GM06990 (cell line): ENCODE data around the gene KIR2DL1.
"Not testable (repeated sequence)": the region's sequence is repeated elsewhere in the genome, so short reads cannot be mapped to it uniquely, and the experiment has no call there.

ENCODE experiments used
- DNase-seq: peaks from one replicate; pipeline ENCODE4 v3.0.0-alpha.2; 2011; ENCODE audit not compliant: insufficient read length; ENCODE audit errors: extremely low read depth
- H3K27me3 ChIP-seq: replicated peaks from 2 replicates; pipeline ENCODE4 v1.6.0; 2011; ENCODE audit warnings: low read length; ENCODE audit not compliant: control insufficient read depth, insufficient read depth
- H3K36me3 ChIP-seq: 2 replicates; pipeline ENCODE4 v1.5.1; 2011; ENCODE audit warnings: low read length; ENCODE audit not compliant: control insufficient read depth, insufficient read depth
- H3K4me3 ChIP-seq: replicated peaks from 2 replicates; pipeline ENCODE4 v1.5.1; 2011; ENCODE audit warnings: low read depth, mild to moderate bottlenecking, control low read depth, low read length

KIR2DL1 gene

DNA sequence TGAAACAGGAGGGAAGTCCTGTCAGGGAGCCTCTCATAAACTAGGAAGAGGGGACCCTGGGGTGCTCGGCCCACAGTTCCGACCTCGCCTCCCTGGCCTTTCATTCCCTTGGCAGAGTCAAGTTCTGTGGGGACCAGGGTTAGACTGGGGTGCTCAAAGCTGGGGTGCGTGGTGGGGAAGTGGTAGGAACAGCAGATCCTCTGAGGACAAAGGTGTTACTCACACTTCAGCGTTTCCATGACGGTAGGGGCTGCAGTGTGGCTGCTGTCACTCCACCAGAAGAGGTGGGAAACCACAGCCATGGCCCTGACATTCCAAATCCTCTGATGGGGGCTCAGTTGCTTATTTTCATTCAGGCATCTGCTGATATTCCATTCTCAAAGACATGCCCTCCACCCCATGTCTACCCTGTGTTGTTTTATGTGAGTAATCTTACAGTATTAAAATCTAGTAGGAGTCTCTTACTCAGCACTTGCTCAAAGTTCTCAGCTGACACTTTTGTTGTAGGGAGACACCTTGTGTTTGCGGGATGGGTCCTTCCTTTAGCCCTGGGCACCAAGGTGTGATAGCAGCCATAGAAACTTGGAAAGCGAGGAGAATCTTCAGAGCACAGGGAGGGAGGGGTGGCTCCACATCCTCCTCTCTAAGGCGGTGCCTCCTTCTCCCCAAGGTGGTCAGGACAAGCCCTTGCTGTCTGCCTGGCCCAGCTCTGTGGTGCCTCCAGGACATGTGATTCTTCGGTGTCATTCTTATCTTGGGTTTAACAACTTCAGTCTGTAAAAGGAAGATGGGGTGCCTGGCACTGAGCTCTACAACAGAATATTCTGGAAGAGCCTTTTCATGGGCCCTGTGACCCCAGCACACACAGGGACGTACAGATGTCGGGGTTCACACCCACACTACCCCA is 13.1 kb upstream of the KIR2DL1 start:
- H3K4me3 ChIP-seq, H3K27me3 ChIP-seq, H3K36me3 ChIP-seq, DNase-seq: not testable (repeated sequence)

DNA sequence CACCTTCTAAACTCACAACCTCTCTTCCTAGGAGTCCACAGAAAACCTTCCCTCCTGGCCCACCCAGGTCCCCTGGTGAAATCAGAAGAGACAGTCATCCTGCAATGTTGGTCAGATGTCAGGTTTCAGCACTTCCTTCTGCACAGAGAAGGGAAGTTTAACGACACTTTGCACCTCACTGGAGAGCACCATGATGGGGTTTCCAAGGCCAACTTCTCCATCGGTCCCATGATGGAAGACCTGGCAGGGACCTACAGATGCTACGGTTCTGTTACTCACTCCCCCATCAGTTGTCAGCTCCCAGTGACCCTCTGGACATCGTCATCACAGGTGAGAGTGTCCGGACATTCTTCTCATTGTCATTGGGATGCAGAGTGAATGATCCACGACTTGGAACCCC is 11.0 kb upstream of the KIR2DL1 start:
- not testable (repeated sequence) for H3K4me3 ChIP-seq, DNase-seq, H3K27me3 ChIP-seq, H3K36me3 ChIP-seq

DNA sequence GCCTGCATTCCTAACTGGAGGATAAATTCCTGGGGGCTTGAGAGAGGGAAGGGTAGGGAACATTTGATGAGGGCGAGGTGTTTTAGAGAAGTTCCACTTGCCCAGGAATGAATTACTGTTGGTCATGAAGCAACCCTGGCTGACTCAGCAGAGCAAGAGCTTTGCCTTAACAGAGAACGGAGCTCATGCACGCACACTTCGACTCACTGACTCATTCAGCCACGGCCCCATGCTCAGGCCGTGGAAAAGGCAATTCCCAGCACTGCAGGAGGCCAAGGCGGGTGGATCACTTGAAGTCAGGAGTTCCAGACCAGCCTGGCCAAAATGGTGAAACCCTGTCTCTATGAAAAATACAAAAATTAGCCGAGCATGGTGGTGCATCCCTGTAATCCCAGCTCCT is 5.4 kb upstream of the KIR2DL1 start:
- DNase-seq, H3K36me3 ChIP-seq, H3K4me3 ChIP-seq, H3K27me3 ChIP-seq: not testable (repeated sequence)

DNA sequence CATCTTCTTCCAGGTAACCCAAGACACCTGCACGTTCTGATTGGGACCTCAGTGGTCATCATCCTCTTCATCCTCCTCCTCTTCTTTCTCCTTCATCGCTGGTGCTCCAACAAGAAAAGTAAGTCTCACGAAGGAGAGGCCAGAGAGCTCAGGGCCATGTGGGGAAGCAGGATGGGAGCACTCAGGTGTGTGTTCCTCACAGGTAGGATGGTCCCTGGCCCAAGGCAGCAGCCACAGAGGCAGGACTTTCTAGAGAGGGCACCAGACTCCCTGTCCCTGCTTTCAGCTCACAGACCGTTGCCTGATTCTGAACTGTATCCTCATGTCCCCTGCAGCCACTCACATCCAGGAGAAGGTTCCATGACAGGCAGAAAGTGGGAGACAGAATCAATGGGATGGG is 3.1 kb upstream of the KIR2DL1 start:
- DNase-seq, H3K27me3 ChIP-seq, H3K4me3 ChIP-seq: not testable (repeated sequence)

DNA sequence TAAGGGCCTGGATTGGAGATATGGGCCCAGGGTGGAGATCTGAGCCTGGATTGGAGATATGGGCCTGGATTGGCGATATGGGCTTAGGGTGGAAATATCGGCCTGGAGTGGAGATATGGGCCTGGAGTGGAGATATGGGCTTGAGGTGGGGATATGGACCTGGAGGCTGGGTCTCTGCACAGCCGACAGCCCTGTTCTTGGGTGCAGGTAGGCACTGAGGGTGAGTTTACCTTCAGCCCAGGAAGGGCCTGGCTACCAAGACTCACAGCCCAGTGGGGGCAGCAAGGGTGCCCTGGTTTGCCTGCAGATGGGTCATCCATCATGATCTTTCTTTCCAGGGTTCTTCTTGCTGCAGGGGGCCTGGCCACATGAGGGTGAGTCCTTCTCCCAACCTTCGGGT is 918 bp downstream of the KIR2DL1 start:
- not testable (repeated sequence) for H3K36me3 ChIP-seq, H3K27me3 ChIP-seq, DNase-seq, H3K4me3 ChIP-seq

More for the DNA sequence above, 3.1 kb upstream of the KIR2DL1 start:
- not testable (repeated sequence) for H3K36me3 ChIP-seq

DNA sequence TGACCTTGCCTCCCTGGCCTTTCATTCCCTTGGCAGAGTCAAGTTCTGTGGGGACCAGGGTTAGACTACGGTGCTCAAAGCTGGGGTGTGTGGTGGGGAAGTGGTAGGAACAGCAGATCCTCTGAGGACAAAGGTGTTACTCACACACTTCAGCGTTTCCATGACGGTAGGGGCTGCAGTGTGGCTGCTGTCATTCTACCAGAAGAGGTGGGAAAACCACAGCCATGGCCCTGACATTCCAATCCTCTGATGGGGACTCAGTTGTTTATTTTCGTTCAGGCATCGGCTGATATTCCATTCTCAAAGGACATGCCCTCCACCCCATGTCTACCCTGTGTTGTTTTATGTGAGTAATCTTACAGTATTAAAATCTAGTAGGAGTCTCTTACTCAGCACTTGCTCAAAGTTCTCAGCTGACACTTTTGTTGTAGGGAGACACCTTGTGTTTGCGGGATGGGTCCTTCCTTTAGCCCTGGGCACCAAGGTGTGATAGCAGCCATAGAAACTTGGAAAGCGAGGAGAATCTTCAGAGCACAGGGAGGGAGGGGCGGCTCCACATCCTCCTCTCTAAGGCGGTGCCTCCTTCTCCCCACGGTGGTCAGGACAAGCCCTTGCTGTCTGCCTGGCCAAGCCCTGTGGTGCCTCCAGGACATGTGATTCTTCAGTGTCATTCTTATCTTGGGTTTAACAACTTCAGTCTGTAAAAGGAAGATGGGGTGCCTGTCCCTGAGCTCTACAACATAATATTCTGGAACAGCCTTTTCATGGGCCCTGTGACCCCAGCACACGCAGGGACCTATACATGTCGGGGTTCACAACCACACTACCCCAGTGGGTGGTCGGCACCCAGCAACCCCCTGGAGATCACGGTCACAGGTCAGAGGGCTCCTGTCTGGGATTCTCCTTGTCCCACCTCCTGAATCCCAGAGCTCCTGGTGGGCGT is 1.7 kb downstream of the KIR2DL1 start:
- DNase-seq, H3K4me3 ChIP-seq, H3K27me3 ChIP-seq, H3K36me3 ChIP-seq: not testable (repeated sequence)

DNA sequence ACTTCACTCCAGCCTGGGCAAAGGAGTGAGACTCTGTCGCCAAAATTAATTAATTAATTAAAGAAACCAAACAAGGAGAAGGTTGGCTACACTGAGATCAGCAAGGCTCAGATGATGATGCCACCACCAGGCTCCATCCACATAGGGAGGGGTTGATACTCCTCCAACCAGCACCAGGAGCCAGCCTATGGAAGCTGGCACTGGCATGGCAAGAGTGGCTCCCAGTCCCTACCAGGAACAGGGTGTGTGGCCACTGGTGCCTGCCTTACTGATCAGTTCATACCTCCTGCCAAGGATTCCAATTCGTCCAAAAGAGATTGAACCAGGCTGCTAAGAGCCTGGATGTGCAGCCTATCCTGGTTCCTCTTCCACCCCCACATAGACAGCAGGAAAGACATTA is 3.1 kb downstream of the KIR2DL1 start:
- H3K4me3 ChIP-seq, H3K36me3 ChIP-seq, DNase-seq, H3K27me3 ChIP-seq: not testable (repeated sequence)

DNA sequence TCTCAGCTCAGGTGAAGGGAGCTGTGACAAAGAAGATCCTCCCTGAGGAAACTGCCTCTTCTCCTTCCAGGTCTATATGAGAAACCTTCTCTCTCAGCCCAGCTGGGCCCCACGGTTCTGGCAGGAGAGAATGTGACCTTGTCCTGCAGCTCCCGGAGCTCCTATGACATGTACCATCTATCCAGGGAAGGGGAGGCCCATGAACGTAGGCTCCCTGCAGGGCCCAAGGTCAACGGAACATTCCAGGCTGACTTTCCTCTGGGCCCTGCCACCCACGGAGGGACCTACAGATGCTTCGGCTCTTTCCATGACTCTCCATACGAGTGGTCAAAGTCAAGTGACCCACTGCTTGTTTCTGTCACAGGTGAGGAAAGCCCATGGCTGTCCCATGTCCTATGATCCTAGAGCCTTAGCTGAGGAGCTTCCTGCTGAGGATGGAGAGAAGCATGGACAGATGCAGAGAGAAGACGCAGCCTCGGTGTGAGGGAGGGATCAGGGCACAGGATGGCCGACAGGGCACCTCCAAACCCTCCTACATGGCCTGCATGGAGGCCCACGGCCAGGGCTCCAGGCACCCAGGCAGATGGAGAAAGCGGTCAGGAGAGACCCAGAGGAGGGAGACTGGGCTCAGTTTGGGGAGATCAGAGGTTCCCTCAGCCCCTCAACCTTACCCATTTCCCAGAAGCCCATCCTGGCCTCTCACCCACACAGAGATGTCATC is 5.7 kb downstream of the KIR2DL1 start:
- not testable (repeated sequence) for H3K36me3 ChIP-seq, DNase-seq, H3K27me3 ChIP-seq, H3K4me3 ChIP-seq

DNA sequence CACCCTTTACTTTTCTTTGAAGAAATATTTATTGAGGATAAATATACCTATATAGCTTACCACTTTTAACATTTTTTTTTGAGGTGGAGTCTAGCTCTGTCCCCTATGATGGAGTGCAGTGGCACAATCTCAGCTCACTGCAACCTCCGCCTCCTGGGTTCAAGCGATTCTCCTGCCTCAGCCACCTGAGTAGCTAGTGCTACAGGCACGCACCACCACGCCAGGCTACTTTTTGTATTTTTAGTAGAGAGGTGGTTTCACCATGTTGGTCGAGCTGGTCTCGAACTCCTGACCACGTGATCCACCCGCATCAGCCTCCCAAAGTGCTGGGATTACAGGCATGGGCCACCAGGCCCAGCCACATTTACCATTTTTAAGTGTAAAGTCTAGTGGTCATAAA is 6.2 kb downstream of the KIR2DL1 start:
- not testable (repeated sequence) for H3K4me3 ChIP-seq, H3K27me3 ChIP-seq, DNase-seq, H3K36me3 ChIP-seq

DNA sequence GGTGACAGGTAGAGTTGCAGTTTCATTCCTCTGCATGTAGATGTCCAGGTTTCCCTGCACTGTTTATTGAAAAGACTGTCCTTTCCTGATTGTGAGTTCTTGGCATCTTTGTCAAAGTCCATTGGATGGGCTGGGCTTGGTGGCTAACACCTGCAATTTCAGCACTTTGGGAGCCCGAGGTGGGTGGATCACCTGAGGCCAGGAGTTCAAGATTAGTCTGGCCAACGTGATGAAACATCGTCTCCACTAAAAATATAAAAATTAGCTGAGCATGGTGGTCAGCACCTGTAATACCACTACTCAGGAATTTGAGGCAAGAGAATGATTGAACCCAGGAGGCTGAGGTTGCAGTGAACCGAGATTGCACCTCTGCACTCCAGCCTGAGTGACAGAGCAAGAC is 8.3 kb downstream of the KIR2DL1 start:
- not testable (repeated sequence) for H3K36me3 ChIP-seq, H3K4me3 ChIP-seq

DNA sequence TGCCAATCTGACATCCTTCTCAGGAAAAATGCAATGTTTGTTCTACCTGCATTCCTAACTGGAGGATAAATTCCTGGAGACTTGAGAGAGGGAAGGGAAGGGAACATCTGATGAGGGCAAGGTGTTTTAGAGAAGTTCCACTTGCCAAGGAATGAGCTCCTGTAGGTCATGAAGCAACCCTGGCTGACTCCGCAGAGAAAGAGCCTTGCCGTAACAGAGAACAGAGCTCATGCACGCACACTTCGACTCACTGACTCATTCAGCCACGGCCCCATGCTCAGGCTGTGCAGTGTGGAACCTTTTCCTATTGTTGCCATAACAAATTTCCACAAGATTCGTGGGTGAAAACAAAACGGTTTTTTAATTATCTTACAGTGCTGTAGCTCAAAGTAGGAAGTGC is 9.3 kb downstream of the KIR2DL1 start:
- not testable (repeated sequence) for DNase-seq, H3K4me3 ChIP-seq, H3K36me3 ChIP-seq, H3K27me3 ChIP-seq

More for the DNA sequence above, 8.3 kb downstream of the KIR2DL1 start:
- not testable (repeated sequence) for H3K27me3 ChIP-seq, DNase-seq

DNA sequence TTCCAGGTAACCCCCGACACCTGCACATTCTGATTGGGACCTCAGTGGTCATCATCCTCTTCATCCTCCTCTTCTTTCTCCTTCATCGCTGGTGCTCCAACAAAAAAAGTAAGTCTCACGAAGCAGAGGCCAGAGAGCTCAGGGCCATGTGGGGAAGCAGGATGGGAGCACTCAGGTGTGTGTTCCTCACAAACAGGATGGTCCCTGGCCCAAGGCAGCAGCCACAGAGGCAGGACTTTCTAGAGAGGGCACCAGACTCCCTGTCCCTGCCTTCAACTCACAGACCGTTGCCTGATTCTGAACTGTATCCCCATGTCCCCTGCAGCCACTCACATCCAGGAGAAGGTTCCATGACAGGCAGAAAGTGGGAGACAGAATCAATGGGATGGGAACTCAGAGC is 13.3 kb downstream of the KIR2DL1 start:
- not testable (repeated sequence) for H3K4me3 ChIP-seq, H3K27me3 ChIP-seq, DNase-seq, H3K36me3 ChIP-seq

DNA sequence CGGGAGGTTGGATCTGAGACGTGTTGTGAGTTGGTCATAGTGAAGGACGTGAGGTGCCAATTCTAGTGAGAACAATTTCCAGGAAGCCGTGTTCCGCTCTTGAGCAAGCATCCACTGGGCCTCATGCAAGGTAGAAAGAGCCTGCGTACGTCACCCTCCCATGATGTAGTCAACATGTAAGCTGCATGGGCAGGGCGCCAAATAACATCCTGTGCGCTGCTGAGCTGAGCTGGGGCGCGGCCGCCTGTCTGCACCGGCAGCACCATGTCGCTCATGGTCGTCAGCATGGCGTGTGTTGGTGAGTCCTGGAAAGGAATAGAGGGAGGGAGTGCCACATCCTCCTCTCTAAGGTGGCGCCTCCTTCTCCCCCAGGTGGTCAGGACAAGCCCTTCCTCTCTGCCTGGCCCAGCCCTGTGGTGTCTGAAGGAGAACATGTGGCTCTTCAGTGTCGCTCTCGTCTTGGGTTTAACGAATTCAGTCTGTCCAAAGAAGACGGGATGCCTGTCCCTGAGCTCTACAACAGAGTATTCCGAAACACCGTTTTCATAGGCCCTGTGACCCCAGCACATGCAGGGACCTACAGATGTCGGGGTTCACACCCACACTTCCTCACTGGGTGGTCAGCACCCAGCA is 16.6 kb downstream of the KIR2DL1 start:
- H3K4me3 ChIP-seq, H3K36me3 ChIP-seq, DNase-seq, H3K27me3 ChIP-seq: not testable (repeated sequence)
